Activated T-cell treated with anti-CD3 and anti-CD28 coated beads, Interleukin-2, amount 50 U/mL, for 4 hours (primary cell): Measurements from ENCODE around the gene DHRSX. TPM values are rescaled to one million over a fixed set of nuclear protein-coding genes. Genes with fewer than 3 reads are reported as not detected.
A peak's percentile ranks its signal among the peaks of the same experiment; 100 is the strongest.
"Not testable (repeated sequence)": the region's sequence is repeated elsewhere in the genome, so short reads cannot be mapped to it uniquely, and the experiment has no call there.

ENCODE experiments used
- ATAC-seq, 2 donors: fragments of 200-7000 bp; cut with Tn5 transposase; one replicate each; pipeline ENCODE4 v1.10.0; 2021
- DNase-seq: peaks from one replicate; pipeline ENCODE4 v3.0.0-alpha.2; 2020
- H3K27me3 Mint-ChIP-seq: one replicate; pipeline ENCODE4 v1.8.0; 2021; ENCODE audit warnings: low read depth, mixed read lengths
- H3K36me3 Mint-ChIP-seq: one replicate; pipeline ENCODE4 v1.8.0; 2022; ENCODE audit warnings: mixed read lengths; ENCODE audit not compliant: insufficient read depth
- H3K4me1 Mint-ChIP-seq: one replicate; pipeline ENCODE4 v1.8.0; 2021; ENCODE audit warnings: low read depth, mixed read lengths
- H3K4me3 Mint-ChIP-seq: one replicate; pipeline ENCODE4 v1.8.0; 2021; ENCODE audit warnings: mild to moderate bottlenecking, moderate library complexity, mixed read lengths
- H3K9me3 Mint-ChIP-seq: one replicate; pipeline ENCODE4 v1.8.0; 2021; ENCODE audit warnings: mixed read lengths
- total RNA-seq, 3 donors: library from RNA; stranded (reverse); gene quantifications; one replicate each; pipeline ENCODE4 v1.2.1, GENCODE V29; 2021

The DHRSX gene
- total RNA-seq, 3 donors from 2014 or later, result 19.3 to 23.2 (median 22.0) TPM

DNA sequence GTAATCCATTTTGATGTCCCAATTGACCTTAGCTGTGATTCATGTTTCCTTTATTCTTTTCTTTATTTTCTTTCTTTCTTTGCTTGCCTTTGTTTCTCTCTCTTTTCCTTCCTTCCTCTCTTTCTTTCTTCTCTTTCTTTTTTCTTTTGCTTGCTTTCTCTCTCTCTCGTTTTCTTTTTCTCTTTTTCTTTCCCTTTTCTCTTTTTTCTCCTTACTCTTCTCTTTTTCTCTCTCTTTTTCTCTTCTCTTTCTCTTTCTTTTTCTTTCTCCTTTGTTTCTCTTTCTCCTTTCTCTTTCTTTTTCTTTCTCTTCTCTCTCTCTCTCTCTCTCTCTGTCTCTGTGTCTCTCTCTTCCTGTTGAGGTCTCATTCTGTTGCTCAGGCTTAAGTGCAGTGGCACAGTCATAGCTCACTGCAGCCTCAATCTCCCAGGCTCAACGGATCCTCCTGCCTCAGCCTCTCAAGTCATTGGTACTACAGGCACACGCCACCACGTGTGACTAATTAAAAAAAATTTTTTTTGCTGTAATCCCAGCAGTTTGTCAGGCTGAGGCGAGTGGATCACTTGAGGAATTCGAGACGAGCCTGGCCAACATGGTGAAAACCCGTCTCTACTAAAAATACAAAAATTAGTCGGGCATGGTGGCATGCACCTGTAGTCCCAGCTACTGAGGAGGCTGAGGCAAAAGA is 8.0 kb upstream of the DHRSX start:
- DNase-seq, result no peak
- Mint-ChIP-seq H3K27me3 (peaks cover 3% of the 10 kb centered on the region), H3K4me3 (no peak overlapping the region), H3K4me1 (no peaks in the 10 kb centered on the region), H3K9me3 (no peaks in the 10 kb centered on the region), H3K36me3 (no peaks in the 10 kb centered on the region)
- no peak for ATAC-seq

DNA sequence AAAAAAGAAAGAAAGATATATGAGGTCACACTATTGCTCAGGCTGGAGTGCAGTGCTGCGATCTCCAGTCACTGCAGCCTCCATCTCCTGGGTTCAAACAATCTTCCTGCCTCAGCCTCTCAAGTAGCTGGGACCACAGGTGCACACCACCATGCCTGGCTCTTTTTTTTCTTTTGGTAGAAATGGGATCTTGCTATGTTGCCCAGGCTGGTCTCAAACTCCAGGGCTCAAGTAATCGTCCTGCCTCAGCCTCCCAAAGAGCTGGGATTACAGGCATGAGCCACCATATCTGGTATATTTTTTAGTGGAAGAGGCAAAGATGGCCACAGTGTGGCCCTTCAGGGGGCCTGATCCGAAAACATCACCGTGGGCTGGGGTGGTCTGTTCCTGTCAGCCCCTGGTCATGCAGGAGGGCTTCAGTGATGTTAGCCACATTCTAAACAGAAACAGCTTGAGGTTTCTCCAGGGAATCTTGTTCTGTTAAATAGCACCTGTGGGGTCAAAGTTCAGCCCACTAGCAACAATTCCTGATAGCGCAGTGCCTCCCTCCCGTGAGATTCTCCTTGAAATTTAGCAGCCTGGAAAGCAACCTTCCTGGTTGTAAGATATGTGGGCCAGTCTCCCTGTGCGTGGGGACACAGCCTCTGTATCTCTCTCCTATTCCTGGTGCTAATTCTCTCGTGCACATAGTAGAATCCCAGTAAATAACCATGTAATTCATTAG is 7.3 kb upstream of the DHRSX start:
- Mint-ChIP-seq H3K27me3 (peaks cover 3% of the 10 kb centered on the region), H3K9me3 (no peaks in the 10 kb centered on the region), H3K4me1 (no peaks in the 10 kb centered on the region), H3K4me3 (no peak overlapping the region), H3K36me3 (no peaks in the 10 kb centered on the region)
- no peak for DNase-seq
- ATAC-seq, result no peak

DNA sequence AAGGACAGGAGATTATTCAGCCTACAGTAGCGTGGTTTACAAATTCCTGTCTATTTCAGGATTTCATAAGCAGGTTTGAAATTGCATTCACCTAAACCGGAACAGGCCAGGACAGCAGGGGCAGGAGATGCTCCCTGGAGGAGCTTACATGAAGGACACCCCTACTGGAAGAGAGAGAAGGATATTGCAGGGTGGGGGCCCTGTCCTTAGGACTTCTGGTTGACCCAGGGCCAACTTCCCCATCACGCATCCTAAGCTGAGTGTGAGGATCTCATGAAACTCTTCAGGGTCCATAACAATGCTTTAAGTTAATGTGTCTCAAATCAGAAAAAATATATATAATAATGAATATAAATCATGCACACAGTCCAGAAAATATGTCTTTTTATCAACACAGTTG is 6.4 kb upstream of the DHRSX start:
- ATAC-seq (no peak), DNase-seq (no peak)
- Mint-ChIP-seq H3K4me3 (no peak overlapping the region), H3K9me3 (no peaks in the 10 kb centered on the region), H3K27me3 (peaks cover 3% of the 10 kb centered on the region), H3K4me1 (no peaks in the 10 kb centered on the region), H3K36me3 (no peaks in the 10 kb centered on the region)

DNA sequence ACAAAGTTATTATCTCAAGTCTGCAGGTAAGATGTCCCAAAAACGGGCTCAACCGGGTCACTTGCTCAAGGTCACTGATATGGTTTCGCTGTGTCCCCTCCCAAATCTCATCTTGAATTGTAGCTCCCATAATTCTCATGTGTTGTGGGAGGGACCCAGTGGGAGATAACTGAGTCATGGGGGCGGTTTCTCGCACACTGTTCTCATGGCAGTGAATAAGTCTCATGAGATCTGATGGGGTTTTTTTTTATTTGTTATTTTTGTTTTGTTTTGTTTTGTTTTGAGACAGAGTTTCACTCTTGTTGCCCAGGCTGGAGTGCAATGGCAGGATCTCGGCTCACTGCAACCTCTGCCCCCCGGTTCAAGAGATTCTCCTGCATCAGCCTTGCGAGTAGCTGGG is 4.6 kb upstream of the DHRSX start:
- H3K27me3 Mint-ChIP-seq, H3K36me3 Mint-ChIP-seq, DNase-seq, ATAC-seq, H3K4me3 Mint-ChIP-seq, H3K9me3 Mint-ChIP-seq, H3K4me1 Mint-ChIP-seq: not testable (repeated sequence)

DNA sequence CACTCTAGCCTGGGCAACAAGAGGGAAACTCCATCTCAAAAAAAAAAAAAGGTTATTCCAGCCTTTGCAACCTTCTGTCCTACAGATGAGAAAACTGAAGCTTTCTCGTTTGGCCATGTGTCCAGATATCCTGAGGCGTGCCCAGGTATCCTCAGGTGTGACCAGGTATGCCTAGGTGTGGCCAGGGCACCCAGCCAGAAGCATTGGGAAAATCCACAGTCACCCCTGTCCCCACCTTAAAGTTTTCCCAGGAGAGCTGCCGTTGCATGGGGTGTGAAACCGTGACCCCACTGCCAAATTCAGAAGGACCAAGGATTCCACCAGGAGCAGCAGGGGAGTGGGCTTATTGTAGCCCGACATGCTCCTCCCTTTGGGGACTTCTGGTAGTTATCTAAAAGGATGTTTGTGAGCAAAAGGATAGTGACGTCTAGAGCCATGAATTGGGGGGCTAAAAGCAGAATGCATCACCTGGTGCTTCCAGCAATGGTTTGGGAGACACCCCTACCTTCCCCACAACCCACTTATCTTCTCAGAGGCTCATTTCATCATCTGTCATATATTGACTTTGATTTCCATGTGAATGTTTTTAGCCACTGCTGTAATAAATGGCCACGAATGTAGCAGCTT is 4.0 kb upstream of the DHRSX start:
- no peak for ATAC-seq
- Mint-ChIP-seq H3K36me3 (no peaks in the 10 kb centered on the region), H3K27me3 (no peaks in the 10 kb centered on the region), H3K9me3 (no peaks in the 10 kb centered on the region), H3K4me1 (no peaks in the 10 kb centered on the region), H3K4me3 (no peak overlapping the region)
- DNase-seq, result no peak

DNA sequence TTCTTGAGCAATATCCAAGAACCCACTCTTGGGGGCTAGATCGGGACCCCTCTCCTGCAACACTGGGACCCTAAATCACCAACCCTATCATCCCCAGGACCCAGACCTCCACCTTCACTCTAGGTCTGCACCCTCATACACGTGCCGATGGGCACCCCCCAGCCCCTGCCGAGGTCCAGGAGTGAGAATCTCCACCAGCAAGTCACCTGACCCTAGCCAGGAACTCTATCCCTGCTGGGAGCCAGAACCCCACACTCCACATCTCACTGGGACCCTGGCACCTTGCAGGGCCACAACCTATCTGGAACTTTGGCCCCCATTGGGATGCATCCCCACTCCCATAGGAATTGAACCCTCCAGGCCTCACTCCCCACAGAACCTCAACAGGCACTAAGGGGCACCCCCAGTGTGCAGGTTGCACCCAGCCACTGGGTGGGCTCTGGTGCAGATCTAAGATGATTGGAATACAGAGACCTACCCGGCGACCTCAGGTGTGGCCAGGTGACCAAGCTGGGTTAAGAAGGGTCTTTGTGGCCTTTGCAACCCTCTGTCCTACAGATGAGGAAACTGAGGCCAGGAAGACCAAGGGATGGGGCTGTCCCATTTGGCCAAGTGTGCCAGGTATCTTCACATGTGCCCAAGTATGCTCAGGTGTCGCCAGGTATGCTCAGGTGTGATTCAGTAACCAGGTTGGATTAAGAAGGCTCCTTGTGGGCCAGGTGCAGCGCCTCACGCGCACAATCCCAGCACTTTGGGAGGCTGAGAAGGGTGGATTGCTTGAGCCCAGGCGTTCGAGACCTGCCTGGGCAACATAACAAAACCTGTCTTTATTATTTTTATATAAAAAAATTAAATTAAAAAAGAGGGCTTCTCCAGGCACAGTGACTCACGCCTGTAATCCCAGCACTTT is 3.1 kb upstream of the DHRSX start:
- H3K4me3 Mint-ChIP-seq, result no peak overlapping the region
- no peaks in the 10 kb centered on the region for H3K36me3 Mint-ChIP-seq
- no peaks in the 10 kb centered on the region for H3K9me3 Mint-ChIP-seq
- no peak for DNase-seq
- ATAC-seq, result no peak
- H3K27me3 Mint-ChIP-seq, result no peaks in the 10 kb centered on the region
- H3K4me1 Mint-ChIP-seq, result peaks cover 7% of the 10 kb centered on the region

DNA sequence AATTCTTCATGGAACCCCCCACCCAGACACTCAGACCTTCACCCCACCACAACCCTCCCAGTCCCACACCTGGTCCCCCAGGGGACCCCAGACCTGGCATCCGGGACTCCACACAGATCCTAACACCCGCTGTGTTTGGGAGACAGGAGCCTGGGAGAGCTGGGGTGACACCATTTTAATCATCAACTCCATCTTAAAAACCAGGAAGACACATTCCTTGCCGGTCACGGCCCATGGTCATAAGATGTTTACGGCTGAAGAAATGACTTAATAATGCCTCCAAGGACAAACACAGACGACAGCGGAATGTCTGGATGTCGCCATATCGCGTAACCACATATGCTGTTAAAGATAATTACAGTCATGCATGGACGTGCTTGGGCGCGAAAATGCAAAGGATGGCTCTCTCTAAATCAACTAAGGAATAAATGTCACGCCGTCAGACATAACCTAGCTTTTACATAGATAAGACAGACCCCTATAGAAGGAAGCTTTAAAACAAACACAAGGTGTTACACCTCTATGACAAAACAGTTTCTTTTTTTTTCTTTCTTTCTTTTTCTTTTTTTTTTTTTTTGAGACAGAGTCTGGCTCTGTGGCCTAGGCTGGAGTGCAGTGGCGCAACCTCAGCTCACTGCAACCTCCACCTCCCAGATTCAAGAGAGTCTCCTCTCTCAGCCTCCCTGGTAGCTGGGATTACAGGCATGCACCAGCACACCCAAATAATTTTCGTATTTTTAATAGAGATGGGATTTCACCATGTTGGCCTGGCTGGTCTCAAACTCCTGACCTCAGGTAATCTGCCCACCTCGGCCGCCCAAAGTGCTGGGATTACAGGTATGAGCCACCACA is 2.1 kb upstream of the DHRSX start:
- Mint-ChIP-seq H3K4me3 (no peak overlapping the region), H3K27me3 (no peaks in the 10 kb centered on the region), H3K4me1 (peaks cover 17% of the 10 kb centered on the region), H3K9me3 (no peaks in the 10 kb centered on the region), H3K36me3 (peaks cover 3% of the 10 kb centered on the region)
- ATAC-seq (no peak), DNase-seq (no peak)

DNA sequence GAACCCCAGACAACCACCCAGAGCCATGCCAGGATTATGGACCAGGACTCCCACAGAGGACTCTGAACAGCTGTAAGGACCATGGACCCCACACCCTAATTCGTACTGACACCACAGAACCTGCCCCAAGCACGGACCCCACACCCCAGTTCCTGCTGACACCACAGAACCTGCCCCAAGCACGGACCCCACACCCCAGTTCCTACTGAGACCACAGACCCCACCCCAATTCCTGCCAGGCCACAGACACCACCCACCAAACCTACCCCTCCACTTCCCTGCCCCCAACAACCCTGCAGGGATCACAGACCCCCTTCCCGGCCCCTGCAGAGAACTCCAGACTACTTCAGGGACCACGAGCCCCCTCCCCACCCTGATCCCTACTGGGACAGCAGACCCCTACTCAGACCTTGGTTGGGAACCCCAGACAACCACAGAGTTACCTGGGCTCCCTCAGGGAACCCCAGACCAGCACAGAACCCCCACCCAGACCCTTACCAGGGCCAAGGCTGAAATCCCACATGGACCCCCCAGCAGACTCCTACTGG is 1.4 kb upstream of the DHRSX start:
- Mint-ChIP-seq H3K4me3 (peak overlapping the region; percentile 72), H3K36me3 (peaks cover 4% of the 10 kb centered on the region), H3K27me3 (no peaks in the 10 kb centered on the region), H3K9me3 (no peaks in the 10 kb centered on the region), H3K4me1 (peaks cover 23% of the 10 kb centered on the region)
- DNase-seq (no peak), ATAC-seq (no peak)

DNA sequence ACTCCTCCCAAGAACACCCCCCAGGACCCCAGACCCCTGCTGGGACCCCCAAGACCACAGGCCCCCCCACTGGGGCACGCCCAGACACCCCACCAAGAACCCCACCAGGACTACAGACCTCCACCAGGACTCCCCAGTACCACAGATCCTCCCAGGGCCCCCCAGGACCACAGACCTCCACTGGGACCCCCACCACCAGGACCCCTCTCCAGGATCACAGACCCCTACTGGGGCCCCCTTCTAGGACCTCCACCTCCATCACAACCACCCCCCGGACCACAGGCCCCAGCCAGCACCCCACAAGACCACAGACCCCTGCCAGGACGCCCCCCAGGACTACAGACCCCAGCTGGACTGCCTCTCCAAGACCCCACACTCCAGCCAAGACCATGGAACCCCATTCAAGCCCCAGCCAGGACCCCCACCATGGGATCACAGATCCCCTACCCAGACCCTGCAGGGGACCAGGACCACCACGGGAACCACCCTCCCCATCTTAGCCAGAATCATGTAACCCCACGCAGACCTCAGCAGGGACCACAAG is 855 bp upstream of the DHRSX start:
- Mint-ChIP-seq H3K9me3 (no peaks in the 10 kb centered on the region), H3K4me1 (peaks cover 23% of the 10 kb centered on the region), H3K36me3 (peaks cover 4% of the 10 kb centered on the region), H3K27me3 (no peaks in the 10 kb centered on the region), H3K4me3 (peak overlapping the region; percentile 72)
- DNase-seq, result no peak
- no peak for ATAC-seq

DNA sequence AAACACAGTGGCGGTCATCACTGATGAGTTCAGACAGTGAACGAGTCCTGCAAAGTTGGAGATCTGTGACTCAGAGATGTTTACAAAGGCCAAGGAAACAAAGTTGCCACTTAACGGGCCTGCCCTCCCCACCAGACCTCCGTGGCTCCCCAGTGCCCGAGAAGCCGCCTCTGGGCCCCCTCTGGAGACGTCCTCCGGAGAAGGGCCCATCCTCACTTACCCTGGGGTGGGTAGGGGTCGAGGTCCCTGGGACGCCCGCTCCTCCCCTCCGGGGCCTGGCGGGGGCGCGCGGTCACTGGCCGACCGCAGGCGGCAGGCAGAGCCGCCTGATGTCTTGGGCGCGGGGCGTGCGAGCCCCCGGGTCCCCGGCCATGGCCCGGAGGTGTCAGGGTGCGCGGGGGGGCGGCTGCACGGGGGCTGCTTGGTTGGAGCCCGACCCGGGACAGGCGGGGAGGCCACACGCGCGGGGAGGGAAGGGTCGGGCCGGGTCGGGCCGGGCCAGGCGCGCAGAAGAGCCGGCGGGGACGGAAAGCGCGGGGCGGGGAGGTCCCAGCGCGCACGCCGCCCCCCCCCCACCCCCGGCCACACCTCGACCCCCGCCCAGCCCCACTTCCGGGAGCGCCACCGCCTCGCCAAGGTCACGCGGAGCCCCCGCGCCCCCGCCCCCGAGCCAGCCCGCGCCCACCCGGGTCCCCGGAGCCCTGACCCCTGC is 529 bp downstream of the DHRSX start:
- DNase-seq (peak; percentile 23), ATAC-seq (peak; percentile 58 to 60)
- Mint-ChIP-seq H3K4me1 (peaks cover 27% of the 10 kb centered on the region), H3K9me3 (no peaks in the 10 kb centered on the region), H3K27me3 (no peaks in the 10 kb centered on the region), H3K36me3 (peaks cover 4% of the 10 kb centered on the region), H3K4me3 (peak overlapping the region; percentile 83)

DNA sequence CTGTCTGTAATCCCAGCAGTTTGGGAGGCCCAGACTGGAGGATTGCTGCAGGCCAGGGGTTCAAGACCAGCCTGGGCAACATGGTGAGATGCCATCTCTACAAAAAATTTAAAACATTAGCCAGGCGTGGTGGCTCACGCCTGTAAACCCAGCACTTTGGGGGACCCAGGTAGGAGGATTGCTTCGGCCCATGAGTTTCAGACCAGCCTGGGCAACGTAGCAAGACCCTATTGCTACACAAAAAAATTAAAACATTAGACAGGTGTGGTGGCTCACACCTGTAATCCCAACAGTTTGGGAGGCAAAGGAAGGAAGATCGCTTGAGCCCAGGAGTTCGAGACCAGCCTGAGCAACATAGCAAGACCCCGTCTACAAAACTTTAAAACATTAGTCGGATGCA is 1.3 kb downstream of the DHRSX start:
- H3K27me3 Mint-ChIP-seq, result no peaks in the 10 kb centered on the region
- peak overlapping the region; percentile 83 for H3K4me3 Mint-ChIP-seq
- no peak for DNase-seq
- no peaks in the 10 kb centered on the region for H3K9me3 Mint-ChIP-seq
- H3K36me3 Mint-ChIP-seq, result peaks cover 4% of the 10 kb centered on the region
- ATAC-seq, result no peak
- peaks cover 27% of the 10 kb centered on the region for H3K4me1 Mint-ChIP-seq

DNA sequence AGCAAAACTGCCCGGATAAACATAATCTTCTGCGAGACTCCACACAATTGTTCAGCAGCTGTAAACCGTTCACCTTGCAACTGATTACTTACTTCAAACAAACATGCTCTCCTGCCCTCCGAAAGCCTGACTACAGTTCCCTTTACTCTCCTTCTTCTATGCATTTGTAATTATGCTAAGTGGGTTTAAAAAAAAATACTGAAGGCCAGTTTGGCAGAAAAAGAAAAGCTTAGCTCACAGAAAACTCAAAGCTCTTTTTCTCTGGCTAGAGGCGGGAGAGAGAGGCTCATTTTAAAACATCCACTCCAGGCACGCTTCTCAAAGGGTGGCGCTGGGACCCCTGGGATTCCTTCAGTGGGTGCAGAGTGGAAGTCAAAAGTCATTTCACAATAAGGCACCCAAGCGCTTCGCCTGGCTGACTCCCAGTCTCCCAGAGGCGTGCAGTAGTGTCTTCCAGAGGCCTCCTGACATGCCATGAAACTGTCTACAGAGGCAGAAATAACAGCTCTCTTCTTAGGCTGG is 1.9 kb downstream of the DHRSX start:
- ATAC-seq, result no peak
- H3K36me3 Mint-ChIP-seq, result peaks cover 4% of the 10 kb centered on the region

More for the DNA sequence above, 1.9 kb downstream of the DHRSX start:
- Mint-ChIP-seq H3K9me3 (no peaks in the 10 kb centered on the region), H3K27me3 (no peaks in the 10 kb centered on the region), H3K4me1 (peaks cover 27% of the 10 kb centered on the region), H3K4me3 (peak overlapping the region; percentile 83)
- no peak for DNase-seq
